ENCODE results near the gene MSX1. TPM values are rescaled to one million over a fixed set of nuclear protein-coding genes. Genes with fewer than 3 reads are reported as not detected.

The MSX1 gene
- total RNA-seq, 1 experiment from 2014 or later: 10.0 TPM

- no peak for DNase-seq (ENCODE audit: low spot score)
Observed at GRCh38 chr4:4857809-4858508, 1.5 kb upstream of the MSX1 start.

- DNase-seq (ENCODE audit: low spot score): no peak
Observed at GRCh38 chr4:4858527-4859324, 739 bp upstream of the MSX1 start.

- no peak for DNase-seq (ENCODE audit: low spot score)
Observed at GRCh38 chr4:4859799-4860599, 534 bp downstream of the MSX1 start.

DNA sequence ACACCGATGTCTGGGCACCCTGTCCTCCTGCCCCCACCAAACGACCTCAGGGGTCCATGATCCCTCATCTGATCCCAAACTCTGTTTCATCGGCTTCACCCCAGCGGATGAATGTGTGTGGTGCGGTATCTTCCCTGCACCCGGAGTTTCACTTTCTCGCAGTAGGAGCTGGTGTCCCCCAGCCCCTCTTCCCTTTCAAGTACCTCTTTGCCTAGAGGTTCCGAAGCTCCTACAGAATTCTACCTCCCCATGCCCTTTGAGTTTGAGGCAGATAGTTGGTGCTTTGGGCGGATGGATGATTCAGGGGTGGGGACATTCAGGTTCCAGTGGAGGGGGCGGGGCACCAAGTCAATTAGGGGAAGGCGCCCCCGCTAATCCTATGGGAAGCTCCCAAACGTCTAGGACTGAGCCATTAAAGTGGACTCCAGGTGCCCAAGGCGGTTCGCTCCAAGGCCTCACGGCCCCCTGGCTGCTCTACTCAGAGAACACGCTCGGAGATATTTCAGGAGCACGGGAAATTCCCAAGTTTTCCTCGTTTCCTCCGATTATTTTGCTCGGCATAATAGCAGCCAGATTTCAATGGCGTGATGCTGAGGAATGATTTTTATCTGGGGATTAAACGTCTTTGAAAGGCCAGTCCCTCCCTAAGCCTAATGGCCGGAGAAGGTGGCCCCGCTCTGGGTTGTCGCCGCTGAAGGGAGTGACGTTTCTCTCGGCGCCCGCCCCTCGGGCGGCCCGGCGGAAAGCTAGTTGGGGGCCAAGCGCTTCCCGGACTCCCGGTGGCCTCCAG, 1.3 kb downstream of the MSX1 start:
- peak; percentile 38 for DNase-seq (ENCODE audit: low spot score)

- no peak for DNase-seq (ENCODE audit: low spot score)
Observed at GRCh38 chr4:4861390-4862018, 2.0 kb downstream of the MSX1 start.

DNA sequence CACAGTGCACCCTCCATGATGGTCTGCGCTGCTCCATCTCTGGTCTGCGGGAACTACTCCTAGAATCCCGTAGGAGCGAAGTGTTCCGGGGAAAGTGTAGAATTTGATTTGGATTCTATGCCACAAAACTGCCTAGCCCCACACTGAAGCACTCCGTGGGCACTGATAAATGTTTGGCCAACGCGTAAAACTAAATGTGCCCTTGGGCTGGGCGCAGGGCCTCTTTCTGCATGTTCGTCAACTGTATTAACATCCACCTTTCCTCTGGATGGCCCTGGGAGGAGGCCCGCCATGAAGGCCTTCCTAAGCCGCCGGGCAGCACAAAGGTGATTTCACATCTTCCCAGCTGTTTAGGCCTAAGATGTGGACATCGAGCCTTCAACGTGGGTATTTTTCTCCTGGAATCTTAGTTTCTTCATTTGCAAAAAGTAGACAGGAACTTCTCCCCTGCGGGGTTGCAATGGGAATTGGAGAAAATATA, 2.6 kb downstream of the MSX1 start:
- no peak for DNase-seq (ENCODE audit: low spot score)

DNA sequence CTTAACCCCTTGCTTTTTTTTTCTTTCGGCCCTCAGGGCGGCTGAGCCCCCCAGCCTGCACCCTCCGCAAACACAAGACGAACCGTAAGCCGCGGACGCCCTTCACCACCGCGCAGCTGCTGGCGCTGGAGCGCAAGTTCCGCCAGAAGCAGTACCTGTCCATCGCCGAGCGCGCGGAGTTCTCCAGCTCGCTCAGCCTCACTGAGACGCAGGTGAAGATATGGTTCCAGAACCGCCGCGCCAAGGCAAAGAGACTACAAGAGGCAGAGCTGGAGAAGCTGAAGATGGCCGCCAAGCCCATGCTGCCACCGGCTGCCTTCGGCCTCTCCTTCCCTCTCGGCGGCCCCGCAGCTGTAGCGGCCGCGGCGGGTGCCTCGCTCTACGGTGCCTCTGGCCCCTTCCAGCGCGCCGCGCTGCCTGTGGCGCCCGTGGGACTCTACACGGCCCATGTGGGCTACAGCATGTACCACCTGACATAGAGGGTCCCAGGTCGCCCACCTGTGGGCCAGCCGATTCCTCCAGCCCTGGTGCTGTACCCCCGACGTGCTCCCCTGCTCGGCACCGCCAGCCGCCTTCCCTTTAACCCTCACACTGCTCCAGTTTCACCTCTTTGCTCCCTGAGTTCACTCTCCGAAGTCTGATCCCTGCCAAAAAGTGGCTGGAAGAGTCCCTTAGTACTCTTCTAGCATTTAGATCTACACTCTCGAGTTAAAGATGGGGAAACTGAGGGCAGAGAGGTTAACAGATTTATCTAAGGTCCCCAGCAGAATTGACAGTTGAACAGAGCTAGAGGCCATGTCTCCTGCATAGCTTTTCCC, 3.4 kb downstream of the MSX1 start:
- no peak for DNase-seq (ENCODE audit: low spot score)

DNA sequence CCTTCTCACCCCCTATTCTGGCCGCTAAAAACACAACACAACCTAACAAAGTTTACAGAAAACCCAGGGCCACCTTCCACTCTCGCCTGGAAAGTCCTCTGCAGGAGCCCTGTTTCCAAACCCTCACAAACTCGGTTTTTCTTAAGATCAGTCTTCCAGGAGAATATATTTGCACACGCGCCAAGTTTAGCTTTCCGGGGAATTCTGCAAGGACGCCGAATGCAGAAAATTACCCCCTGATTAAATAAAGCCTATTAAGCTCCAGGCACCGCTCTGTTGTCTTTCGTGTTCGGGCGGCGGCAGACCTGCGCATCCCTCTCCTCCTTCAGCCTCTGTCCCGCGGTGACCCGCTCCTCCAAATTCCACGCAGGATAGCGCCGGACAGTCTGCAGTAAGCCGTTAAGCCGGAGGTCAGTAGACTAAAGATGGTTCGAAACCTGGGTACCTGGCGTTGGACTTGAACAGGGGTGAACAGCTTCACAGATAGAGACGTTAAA, 5.0 kb downstream of the MSX1 start:
- no peak for DNase-seq (ENCODE audit: low spot score)

GRCh38 chr4:4864940-4865704, 5.7 kb downstream of the MSX1 start:
- DNase-seq (ENCODE audit: low spot score): no peak

- no peak for DNase-seq (ENCODE audit: low spot score)
Observed at GRCh38 chr4:4865705-4866123, 6.2 kb downstream of the MSX1 start.

DNA sequence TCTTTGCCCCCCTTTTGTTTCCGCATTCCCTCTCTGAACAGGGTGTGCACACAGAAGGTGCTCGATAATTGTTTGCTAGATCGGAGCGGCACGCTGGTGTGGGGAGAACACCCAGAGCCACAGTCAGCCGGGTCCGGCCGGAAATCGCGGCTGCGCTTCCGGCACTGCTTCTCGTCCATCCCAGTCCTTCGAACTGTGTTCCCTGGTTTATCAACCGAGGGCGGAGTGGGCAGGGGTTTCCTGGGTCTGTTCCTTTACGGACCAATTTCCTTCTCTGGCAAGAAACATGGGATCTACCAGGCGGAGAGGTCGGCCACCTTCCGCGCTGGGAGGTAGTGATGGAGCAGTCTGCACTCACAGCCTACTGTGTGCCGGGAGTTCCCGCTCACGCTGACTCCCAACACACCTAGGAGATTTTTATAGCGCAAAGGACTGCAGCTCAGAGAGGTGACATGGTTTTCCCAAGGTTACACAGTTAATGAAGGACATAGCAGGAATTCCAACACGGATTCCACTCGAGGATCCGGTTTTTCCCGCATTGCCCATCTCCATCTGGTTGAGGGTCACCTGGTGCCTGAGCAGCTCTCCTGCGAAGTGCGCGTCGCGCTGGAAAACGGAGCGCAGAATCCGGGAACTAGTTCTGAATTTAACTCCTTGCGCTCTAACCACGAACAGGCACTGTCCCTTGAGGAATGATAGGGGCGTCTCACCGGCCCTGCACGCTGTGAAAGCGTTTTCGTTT, 6.8 kb downstream of the MSX1 start:
- DNase-seq (ENCODE audit: low spot score): no peak

DNA sequence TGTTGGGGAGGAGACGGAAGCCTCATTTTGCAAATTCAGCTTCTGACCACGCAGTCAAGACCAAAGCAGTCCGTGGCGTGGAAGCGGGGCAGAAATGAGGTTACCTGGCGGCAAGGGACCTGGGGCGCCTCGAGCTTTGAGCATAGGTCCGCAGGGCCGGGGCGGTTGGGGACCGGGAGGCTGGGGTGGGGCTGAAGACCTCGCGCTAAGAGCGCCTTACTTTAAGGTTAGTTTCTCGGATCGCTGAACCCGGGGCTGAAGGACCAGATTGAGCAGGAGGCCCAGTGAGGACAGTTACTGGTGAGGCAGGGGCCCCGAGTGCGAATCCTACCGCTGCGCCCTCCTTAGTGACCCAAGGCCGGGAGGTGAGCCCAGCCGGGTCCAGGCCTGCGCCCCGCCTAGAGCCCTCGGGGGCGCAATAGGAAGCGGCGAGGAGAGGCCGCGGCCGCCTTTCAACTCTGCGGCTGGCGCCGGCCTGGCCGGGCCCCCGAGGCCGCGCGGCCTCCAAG, 7.5 kb downstream of the MSX1 start:
- no peak for DNase-seq (ENCODE audit: low spot score)

DNA sequence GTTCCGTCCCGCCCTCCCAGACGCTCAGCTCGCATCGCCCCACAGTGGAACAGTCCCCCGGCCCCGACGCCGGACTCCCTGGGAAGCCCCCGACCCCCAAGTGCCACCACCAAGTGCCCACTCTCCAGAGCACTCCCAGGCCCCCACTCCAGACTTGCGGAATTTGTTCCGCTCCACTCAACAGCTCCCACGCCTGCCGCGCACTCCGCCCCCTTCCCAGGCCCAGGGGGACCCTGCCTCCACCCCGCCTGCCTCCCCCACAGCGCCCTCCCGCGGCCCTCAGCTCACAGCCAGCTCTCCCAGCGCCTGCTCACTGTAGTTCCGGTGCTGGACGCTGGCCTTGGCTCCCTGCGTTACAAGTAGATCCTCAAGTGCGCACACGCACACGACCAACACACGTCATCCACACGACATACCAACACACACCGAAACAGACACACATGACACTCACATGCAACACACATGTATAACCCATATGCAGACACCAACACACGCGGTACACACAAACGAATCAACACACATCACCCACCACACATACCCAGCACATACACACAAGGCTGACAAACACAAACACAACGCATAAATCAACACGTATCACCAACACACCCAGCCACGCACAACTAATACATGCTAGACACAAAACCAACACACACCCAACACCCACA, 8.0 kb downstream of the MSX1 start:
- no peak for DNase-seq (ENCODE audit: low spot score)

- DNase-seq (ENCODE audit: low spot score): no peak
Observed at GRCh38 chr4:4868040-4868757, 8.7 kb downstream of the MSX1 start.

DNA sequence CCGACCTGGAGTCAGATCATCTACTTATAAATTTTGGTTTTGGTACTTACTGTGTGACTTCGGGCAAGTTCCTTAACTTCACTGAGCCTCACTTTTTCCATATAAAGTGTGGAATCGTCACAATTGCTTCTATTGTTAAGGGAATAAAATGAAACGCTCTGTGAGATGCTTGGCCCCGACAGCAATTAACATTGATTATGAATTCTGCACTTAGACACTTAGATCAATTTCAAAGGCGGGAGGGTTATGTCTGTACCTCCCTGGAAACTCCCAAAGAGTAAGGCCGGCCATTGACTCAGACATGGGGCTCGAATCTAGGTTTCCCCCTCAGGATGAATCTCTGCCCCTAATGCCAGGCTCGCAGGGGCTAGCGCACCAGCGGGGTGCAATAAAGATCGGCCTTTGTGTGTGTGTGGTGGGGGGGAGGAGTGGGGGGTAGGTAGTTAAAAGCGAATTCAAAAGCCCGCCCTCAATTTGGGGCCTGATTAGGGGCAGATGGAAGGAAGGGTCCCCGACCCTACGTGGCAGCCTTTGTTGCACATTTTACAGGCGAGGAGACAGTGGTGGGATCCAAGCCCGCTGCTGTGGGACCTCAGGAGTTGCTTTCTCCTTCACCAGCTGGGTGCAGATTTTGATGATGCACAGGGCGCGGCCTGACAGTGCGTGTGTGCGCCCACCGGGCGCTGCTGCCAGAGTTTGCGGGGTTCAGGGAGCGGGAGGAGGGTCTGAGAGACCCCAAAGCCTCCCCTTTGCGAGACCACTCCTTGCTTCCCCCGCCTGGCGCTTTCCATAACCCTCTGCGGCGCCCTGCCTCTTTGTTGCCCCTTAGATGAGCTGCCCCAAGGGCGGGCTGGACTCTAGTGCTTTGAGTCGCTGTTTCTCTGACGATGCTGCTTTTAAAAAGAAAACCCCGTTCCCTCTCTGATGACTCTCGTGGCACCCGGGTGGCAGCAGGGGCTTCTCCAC, 9.6 kb downstream of the MSX1 start:
- no peak for DNase-seq (ENCODE audit: low spot score)
